H1 (cell line): ENCODE measurements around the gene CCDC148. TPM values are rescaled to one million over a fixed set of nuclear protein-coding genes. Genes with fewer than 3 reads are reported as not detected.

Experiments
- CTCF ChIA-PET: fragments of 300-600 bp; sonication (Branson Sonifier 250); formaldehyde crosslinking; loops from one replicate; lab custom pipeline; 2021; ENCODE audit not compliant: partially characterized antibody; lab: Charles Lee
- POLR2A ChIA-PET: fragments of 300-600 bp; sonication (Branson Sonifier 250); formaldehyde crosslinking; loops from one replicate; lab custom pipeline; 2021; ENCODE audit warnings: inconsistent platforms; ENCODE audit not compliant: partially characterized antibody; lab: Charles Lee
- DNase-seq, 2 experiments: peaks; one replicate each; pipeline versions ENCODE4 v3.0.0 to v3.0.0-alpha.2; 2010 to 2022; ENCODE audit warnings: low spot score in 2 of 2, low read depth in 1 of 2, mixed read lengths in 1 of 2
- FAIRE-seq: peaks from 2 replicates; lab custom pipeline; 2011; peaks lifted over from hg19 to GRCh38; lab: Jason Lieb, UNC
- H2AFZ ChIP-seq: 2 replicates; pipeline ENCODE4 v1.8.1; 2012; ENCODE audit warnings: low read length, inconsistent platforms
- H2AK5ac ChIP-seq: 2 replicates; pipeline ENCODE4 v1.6.1; 2013; ENCODE audit warnings: low read depth, low read length
- H2BK120ac ChIP-seq: replicated peaks from 2 replicates; pipeline ENCODE3; 2013; ENCODE audit warnings: low read depth, low read length, inconsistent platforms
- H2BK12ac ChIP-seq: 2 replicates; pipeline ENCODE4 v1.6.1; 2013; ENCODE audit warnings: low read depth, low read length
- H2BK15ac ChIP-seq: 2 replicates; pipeline ENCODE4 v1.6.1; 2013; ENCODE audit warnings: low read length
- H2BK20ac ChIP-seq: 2 replicates; pipeline ENCODE4 v1.6.1; 2013; ENCODE audit warnings: low read length
- H2BK5ac ChIP-seq: 2 replicates; pipeline ENCODE4 v1.6.1; 2013; ENCODE audit warnings: low read depth, low read length
- H3K14ac ChIP-seq: 2 replicates; pipeline ENCODE4 v1.6.1; 2013; ENCODE audit warnings: inconsistent platforms; ENCODE audit not compliant: insufficient read length
- H3K18ac ChIP-seq: 2 replicates; pipeline ENCODE4 v1.6.1; 2013; ENCODE audit warnings: low read length; ENCODE audit errors: extremely low read depth
- H3K23ac ChIP-seq: 2 replicates; pipeline ENCODE4 v1.6.1; 2013; ENCODE audit warnings: inconsistent platforms; ENCODE audit not compliant: insufficient read length
- H3K23me2 ChIP-seq: 2 replicates; pipeline ENCODE4 v1.6.1; 2013; ENCODE audit warnings: low read depth, low read length
- H3K27ac ChIP-seq: 2 replicates; pipeline ENCODE4 v1.6.1; 2011; ENCODE audit warnings: low read depth, low read length, inconsistent platforms
- H3K27me3 ChIP-seq, 4 experiments: replicated peaks in 1 of 4; 1 replicate in 1 of 4; 2 replicates in 3 of 4; pipeline versions ENCODE4 v1.6.1 to v1.8.1; 2011 to 2013; ENCODE audit warnings: low read length in 3 of 4, mild to moderate bottlenecking in 3 of 4, inconsistent platforms in 2 of 4, mixed read lengths in 2 of 4, moderate library complexity in 1 of 4; ENCODE audit not compliant: control insufficient read depth in 3 of 4, insufficient read depth in 3 of 4; ENCODE audit errors: extremely low read depth in 1 of 4
- H3K36me3 ChIP-seq, 4 experiments: 2 replicates each; pipeline versions ENCODE4 v1.6.1 to v1.8.1; 2011 to 2013; ENCODE audit warnings: mild to moderate bottlenecking in 4 of 4, low read length in 3 of 4, moderate library complexity in 2 of 4, control low read depth in 1 of 4, inconsistent platforms in 1 of 4; ENCODE audit not compliant: insufficient read depth in 4 of 4, control insufficient read depth in 2 of 4
- H3K4ac ChIP-seq: replicated peaks from 2 replicates; pipeline ENCODE3; 2013; ENCODE audit warnings: low read length, low read depth, mixed read lengths, inconsistent platforms; ENCODE audit not compliant: insufficient read length
- H3K4me1 ChIP-seq, 4 experiments: replicated peaks in 1 of 4; 1 replicate in 1 of 4; 2 replicates in 3 of 4; pipeline versions ENCODE4 v1.6.1 to v1.8.1; 2011 to 2013; ENCODE audit warnings: low read length in 3 of 4, inconsistent platforms in 2 of 4, mixed read lengths in 1 of 4; ENCODE audit not compliant: insufficient read depth in 4 of 4, control insufficient read depth in 3 of 4
- H3K4me2 ChIP-seq, 2 experiments: 2 replicates each; pipeline versions ENCODE4 v1.6.1 to v1.8.1; 2011 to 2013; ENCODE audit warnings: low read depth in 2 of 2, low read length in 2 of 2, control low read depth in 1 of 2, inconsistent platforms in 1 of 2, mild to moderate bottlenecking in 1 of 2; ENCODE audit not compliant: insufficient read depth in 1 of 2
- H3K4me3 ChIP-seq, 4 experiments: fragments of 200-600, 300-600 bp in 1 of 4; sonication (generic), shearing (Covaris generic), sonication (Bioruptor Twin) in 1 of 4; 2 replicates each; pipeline versions ENCODE4 v1.5.1 to v1.8.1; 2011 to 2016; ENCODE audit warnings: low read length in 4 of 4, low read depth in 3 of 4, control low read depth in 2 of 4, inconsistent platforms in 2 of 4, mild to moderate bottlenecking in 2 of 4, mixed read lengths in 1 of 4, moderate library complexity in 1 of 4; ENCODE audit not compliant: insufficient read depth in 2 of 4; ENCODE audit errors: extremely low read depth in 1 of 4
- H3K56ac ChIP-seq: replicated peaks from 2 replicates; pipeline ENCODE3; 2013; ENCODE audit warnings: low read depth, mild to moderate bottlenecking, mixed read lengths, low read length, inconsistent platforms; ENCODE audit not compliant: insufficient read length
- H3K79me1 ChIP-seq: 2 replicates; pipeline ENCODE4 v1.6.1; 2013; ENCODE audit warnings: low read depth, low read length, control low read depth
- H3K79me2 ChIP-seq, 2 experiments: 2 replicates each; pipeline versions ENCODE4 v1.6.1 to v1.8.1; 2012 to 2013; ENCODE audit warnings: low read length in 2 of 2, mild to moderate bottlenecking in 2 of 2, inconsistent platforms in 1 of 2; ENCODE audit not compliant: insufficient read depth in 2 of 2, control insufficient read depth in 1 of 2
- H3K9ac ChIP-seq, 4 experiments: replicated peaks in 1 of 4; 1 replicate in 1 of 4; 2 replicates in 3 of 4; pipeline versions ENCODE4 v1.6.1 to v1.8.1; 2011 to 2013; ENCODE audit warnings: low read depth in 3 of 4, low read length in 3 of 4, control low read depth in 2 of 4, mild to moderate bottlenecking in 2 of 4, moderate library complexity in 2 of 4, inconsistent platforms in 1 of 4; ENCODE audit errors: extremely low read depth in 1 of 4
- H3K9me3 ChIP-seq, 2 experiments: 2 replicates each; pipeline versions ENCODE4 v1.6.1 to v1.8.1; 2012 to 2013; ENCODE audit warnings: mild to moderate bottlenecking in 2 of 2, moderate library complexity in 2 of 2, control low read depth in 1 of 2, inconsistent platforms in 1 of 2, low read depth in 1 of 2, low read length in 1 of 2, mixed read lengths in 1 of 2; ENCODE audit not compliant: insufficient read depth in 2 of 2
- H4K20me1 ChIP-seq, 2 experiments: replicated peaks in 1 of 2; 2 replicates each; pipeline versions ENCODE3 to v1.8.1; 2011 to 2013; ENCODE audit warnings: inconsistent platforms in 2 of 2, low read length in 2 of 2, mild to moderate bottlenecking in 1 of 2; ENCODE audit not compliant: insufficient read depth in 2 of 2, control insufficient read depth in 1 of 2
- H4K5ac ChIP-seq: 2 replicates; pipeline ENCODE4 v1.6.1; 2013; ENCODE audit warnings: low read length, low read depth, mixed read lengths, inconsistent platforms; ENCODE audit not compliant: insufficient read length
- H4K8ac ChIP-seq: 2 replicates; pipeline ENCODE4 v1.8.0; 2013; ENCODE audit warnings: mild to moderate bottlenecking, moderate library complexity, low read length, inconsistent platforms; ENCODE audit not compliant: insufficient read depth; ENCODE audit errors: extremely low read depth
- H4K91ac ChIP-seq: replicated peaks from 2 replicates; pipeline ENCODE3; 2013; ENCODE audit warnings: low read length, mixed read lengths, inconsistent platforms; ENCODE audit not compliant: insufficient read length
- BCL11A ChIP-seq, 2 experiments: IDR thresholded peaks; one replicate each; pipeline ENCODE4 v1.6.1; 2011; ENCODE audit warnings: low read depth in 2 of 2, low read length in 2 of 2, mild to moderate bottlenecking in 2 of 2
- CREB1 ChIP-seq: IDR thresholded peaks from 2 replicates; pipeline ENCODE4 v1.6.1; 2012; ENCODE audit warnings: inconsistent platforms
- CTBP2 ChIP-seq: IDR thresholded peaks from 2 replicates; pipeline ENCODE4 v1.7.0; 2011; ENCODE audit warnings: borderline replicate concordance, mild to moderate bottlenecking, moderate library complexity, mixed read lengths, low read length; ENCODE audit not compliant: insufficient read depth, insufficient read length
- SP2 ChIP-seq: IDR thresholded peaks from 2 replicates; pipeline ENCODE4 v1.6.1; 2012; ENCODE audit warnings: mild to moderate bottlenecking, low read length, inconsistent platforms
- SP4 ChIP-seq: IDR thresholded peaks from 2 replicates; pipeline ENCODE4 v1.6.1; 2012; ENCODE audit warnings: low read length, inconsistent platforms
- TAF1 ChIP-seq: IDR thresholded peaks from 2 replicates; pipeline ENCODE4 v1.6.1; 2011; ENCODE audit warnings: mild to moderate bottlenecking, low read depth, low read length
- USF2 ChIP-seq: IDR thresholded peaks from 2 replicates; pipeline ENCODE4 v1.6.1; 2011; ENCODE audit warnings: low read length, improper control_type of control experiment
- YY1 ChIP-seq: IDR thresholded peaks from 2 replicates; pipeline ENCODE4 v1.6.1; 2011; ENCODE audit warnings: low read depth, mild to moderate bottlenecking, low read length
- WGBS, 2 experiments: shearing (Covaris generic) in 1 of 2; methylation state at CpG; one replicate each; pipeline versions ENCODE4 v1.1.6 to v1.1.7; 2013 to 2015; ENCODE audit warnings: low lambda C conversion rate in 2 of 2, mixed read lengths in 2 of 2, inconsistent platforms in 1 of 2, low coverage in 1 of 2, missing lambda C conversion rate in 1 of 2; ENCODE audit not compliant: insufficient replicate concordance in 2 of 2, insufficient coverage in 1 of 2, insufficient read length in 1 of 2; ENCODE audit errors: extremely low coverage in 1 of 2, missing lambda C conversion rate in 1 of 2; 5-methylcytosine and 5-hydroxymethylcytosine counted together
- polyA plus RNA-seq, 7 experiments: library from polyadenylated mRNA; depleted of rRNA in 3 of 7; stranded (reverse) in 5 of 7; unstranded in 2 of 7; fragments of >200 nt in 5 of 7; fragments of 200-250 nt in 2 of 7; gene quantifications; 1 replicate in 5 of 7; 2 replicates in 1 of 7; 4 replicates in 1 of 7; pipeline versions ENCODE4 v1.2.1 to v1.2.3, GENCODE V29; 2011 to 2013; ENCODE audit warnings: missing spikeins in 2 of 7, mixed read lengths in 2 of 7
- total RNA-seq: library from RNA; stranded (reverse); fragmentation: NEBNext Ultra II Directional; extraction: Animal tissue kit (Norgen Biotek cat#: 25700); gene quantifications from 2 replicates; pipeline ENCODE4 v1.2.1, GENCODE V29; 2021

The CCDC148 gene
- total and polyA plus RNA-seq, 2 of the 8 experiments (the other 6 are each of a cell fraction or from before 2014, with no cell fraction given) = 0.45 to 1.3 TPM

- CTCF ChIA-PET = no interaction called here
- no peak overlapping the region for H3K4me2 ChIP-seq
- H3K27ac ChIP-seq = no peak overlapping the region
- H3K27me3 ChIP-seq = no peaks in the 10 kb centered on the region
- no peak overlapping the region for H3K56ac ChIP-seq
- H3K79me1 ChIP-seq = no peaks in the 10 kb centered on the region
- H3K36me3 ChIP-seq = no peaks in the 10 kb centered on the region
- DNase-seq = no peak
- no peak overlapping the region for H2BK5ac ChIP-seq
- WGBS, 2 experiments = 89% methylated on average over 1 of the region's 1 CpG; no CpG with 5 or more reads in 1 of the 2 experiments
- no peak overlapping the region for H4K8ac ChIP-seq
- H4K20me1 ChIP-seq = no peaks in the 10 kb centered on the region
- no peak overlapping the region for H3K4me3 ChIP-seq
- no peak overlapping the region for H3K14ac ChIP-seq
- no peak overlapping the region for H2AFZ ChIP-seq
- no peak overlapping the region for H4K5ac ChIP-seq
- H2BK120ac ChIP-seq = no peak overlapping the region
- no peak for TF ChIP-seq CREB1
- TF ChIP-seq SP2 = no peak
- TF ChIP-seq SP4 = no peak
- no peak for TF ChIP-seq USF2
- TF ChIP-seq BCL11A (IDR thresholded peaks at IDR 0.05; ENCODE audit: low read depth in 2 of 2, low read length in 2 of 2) = no peak
- no peak for TF ChIP-seq YY1
- TF ChIP-seq CTBP2 = no peak
- no peak for TF ChIP-seq TAF1
- TF ChIP-seq, all 59 proteins: peak for 0
- Histone ChIP-seq H3K79me2 (no peaks in the 10 kb centered on the region), H3K18ac (no peak overlapping the region), H3K9me3 (peaks cover 5 to 12% of the 10 kb centered on the region in 2 experiments; a peak in 3 of 4 replicates), H2BK20ac (no peak overlapping the region), H3K9ac (no peak overlapping the region), H2BK15ac (no peak overlapping the region), H2AK5ac (no peak overlapping the region), H3K23ac (no peak overlapping the region), H2BK12ac (no peak overlapping the region), H3K4ac (no peak overlapping the region), H4K91ac (no peak overlapping the region), H3K4me1 (peaks cover 0 to 4% (median 2%) of the 10 kb centered on the region in 4 experiments; a peak in 2 of 7 replicates), H3K23me2 (no peaks in the 10 kb centered on the region)
- FAIRE-seq = no peak
- POLR2A ChIA-PET = no interaction called here
Observed at GRCh38 chr2:158315000-158315399, 141.6 kb downstream of the CCDC148 start.
